Astrocyte (in vitro differentiated cells and primary cell): ENCODE measurements around the gene TAF15. TPM values are rescaled to one million over a fixed set of nuclear protein-coding genes. Genes with fewer than 3 reads are reported as not detected.
A peak's percentile ranks its signal among the peaks of the same experiment; 100 is the strongest.

ENCODE experiments used
- DNase-seq: peaks from one replicate; pipeline ENCODE4 v3.0.0-alpha.2; 2010; ENCODE audit warnings: low read depth
- FAIRE-seq: peaks from 2 replicates; lab custom pipeline; 2011; peaks lifted over from hg19 to GRCh38; lab: Jason Lieb, UNC
- H2AFZ ChIP-seq: 2 replicates; pipeline ENCODE4 v1.6.0; 2012; ENCODE audit warnings: low read depth, low read length, inconsistent platforms
- H3K27ac ChIP-seq: 2 replicates; pipeline ENCODE4 v1.5.1; 2011; ENCODE audit warnings: low read depth, low read length, inconsistent platforms
- H3K27me3 ChIP-seq: 2 replicates; pipeline ENCODE4 v1.6.0; 2011; ENCODE audit warnings: low read length, inconsistent platforms; ENCODE audit not compliant: insufficient read depth
- H3K36me3 ChIP-seq: 2 replicates; pipeline ENCODE4 v1.5.1; 2011; ENCODE audit warnings: low read length, inconsistent platforms; ENCODE audit not compliant: insufficient read depth
- H3K4me1 ChIP-seq: 2 replicates; pipeline ENCODE4 v1.5.1; 2011; ENCODE audit warnings: low read length, inconsistent platforms; ENCODE audit not compliant: insufficient read depth
- H3K4me2 ChIP-seq: 2 replicates; pipeline ENCODE4 v1.6.0; 2012; ENCODE audit warnings: low read length, inconsistent platforms
- H3K4me3 ChIP-seq: 2 replicates; pipeline ENCODE4 v1.5.1; 2011; ENCODE audit warnings: low read depth, mild to moderate bottlenecking, low read length, inconsistent platforms; ENCODE audit not compliant: insufficient read depth
- H3K79me2 ChIP-seq: 2 replicates; pipeline ENCODE4 v1.6.0; 2012; ENCODE audit warnings: mild to moderate bottlenecking, low read length, inconsistent platforms; ENCODE audit not compliant: insufficient read depth
- H3K9ac ChIP-seq: 2 replicates; pipeline ENCODE4 v1.6.0; 2012; ENCODE audit warnings: mild to moderate bottlenecking, low read length, inconsistent platforms
- H3K9me3 ChIP-seq: 2 replicates; pipeline ENCODE4 v1.5.1; 2012; ENCODE audit warnings: low read depth, mild to moderate bottlenecking, low read length, inconsistent platforms; ENCODE audit not compliant: insufficient read depth
- H4K20me1 ChIP-seq: 2 replicates; pipeline ENCODE4 v1.6.0; 2012; ENCODE audit warnings: low read length, inconsistent platforms; ENCODE audit not compliant: insufficient read depth
- H3K27ac Mint-ChIP-seq: one replicate; pipeline ENCODE4 v1.8.0; 2021; ENCODE audit warnings: mild to moderate bottlenecking, mixed read lengths; ENCODE audit not compliant: unreplicated experiment
- H3K27me3 Mint-ChIP-seq: one replicate; pipeline ENCODE4 v1.8.0; 2021; ENCODE audit warnings: low read depth, mixed read lengths; ENCODE audit not compliant: unreplicated experiment
- H3K36me3 Mint-ChIP-seq: one replicate; pipeline ENCODE4 v1.8.0; 2021; ENCODE audit warnings: low read depth, mixed read lengths; ENCODE audit not compliant: unreplicated experiment
- H3K4me1 Mint-ChIP-seq: one replicate; pipeline ENCODE4 v1.8.0; 2021; ENCODE audit warnings: low read depth, mixed read lengths; ENCODE audit not compliant: unreplicated experiment
- H3K4me3 Mint-ChIP-seq: one replicate; pipeline ENCODE4 v1.8.0; 2021; ENCODE audit warnings: mild to moderate bottlenecking, moderate library complexity, mixed read lengths; ENCODE audit not compliant: unreplicated experiment
- H3K9me3 Mint-ChIP-seq: one replicate; pipeline ENCODE4 v1.8.0; 2021; ENCODE audit warnings: mild to moderate bottlenecking, mixed read lengths; ENCODE audit not compliant: unreplicated experiment
- CTCF ChIP-seq: IDR thresholded peaks from 2 replicates; pipeline ENCODE4 v1.5.1; 2011; ENCODE audit warnings: low read depth, mild to moderate bottlenecking, inconsistent platforms, low read length, moderate library complexity; ENCODE audit not compliant: insufficient read depth
- EZH2 ChIP-seq: IDR thresholded peaks from 2 replicates; pipeline ENCODE4 v1.6.1; 2012; ENCODE audit warnings: mild to moderate bottlenecking, low read length, inconsistent platforms; ENCODE audit not compliant: insufficient read depth
- total RNA-seq: library from RNA; stranded (reverse); gene quantifications from 2 replicates; pipeline ENCODE4 v1.2.1, GENCODE V29; 2021

Gene TAF15
- total RNA-seq, 1 donor from 2014 or later = 156 TPM

- TF ChIP-seq EZH2 (no peak), CTCF (no peak)
- H3K9ac ChIP-seq = no peak overlapping the region
- Mint-ChIP-seq H3K4me3 (peak overlapping the region; percentile 85), H3K4me1 (peaks cover 15% of the 10 kb centered on the region), H3K9me3 (peaks cover 3% of the 10 kb centered on the region), H3K27ac (peak overlapping the region; percentile 89), H3K27me3 (peaks cover 17% of the 10 kb centered on the region), H3K36me3 (no peaks in the 10 kb centered on the region)
- no peaks in the 10 kb centered on the region for H3K79me2 ChIP-seq
- no peak for DNase-seq
- no peaks in the 10 kb centered on the region for H4K20me1 ChIP-seq
- H3K27me3 ChIP-seq = peaks cover 9% of the 10 kb centered on the region
- H2AFZ ChIP-seq = no peak overlapping the region
- FAIRE-seq = no peak
- peaks cover 8% of the 10 kb centered on the region for H3K4me1 ChIP-seq
- no peak overlapping the region for H3K4me2 ChIP-seq
- H3K9me3 ChIP-seq = no peaks in the 10 kb centered on the region
- H3K4me3 ChIP-seq = no peak overlapping the region
- no peaks in the 10 kb centered on the region for H3K36me3 ChIP-seq
- no peak overlapping the region for H3K27ac ChIP-seq
Measured at GRCh38 chr17:35765086-35765710, 44.1 kb upstream of the TAF15 start.

GRCh38 chr17:35765756-35766488 is 43.4 kb upstream of the TAF15 start:
- no peaks in the 10 kb centered on the region for H3K36me3 Mint-ChIP-seq
- no peaks in the 10 kb centered on the region for H4K20me1 ChIP-seq
- H2AFZ ChIP-seq = no peak overlapping the region
- H3K4me1 ChIP-seq = peaks cover 8% of the 10 kb centered on the region
- H3K4me2 ChIP-seq = no peak overlapping the region
- H3K36me3 ChIP-seq = no peaks in the 10 kb centered on the region
- no peaks in the 10 kb centered on the region for H3K9me3 ChIP-seq
- peaks cover 15% of the 10 kb centered on the region for H3K4me1 Mint-ChIP-seq
- peaks cover 3% of the 10 kb centered on the region for H3K9me3 Mint-ChIP-seq
- no peak overlapping the region for H3K27ac Mint-ChIP-seq
- no peak overlapping the region for H3K27ac ChIP-seq
- peaks cover 5% of the 10 kb centered on the region for H3K27me3 ChIP-seq
- H3K9ac ChIP-seq = no peak overlapping the region
- H3K27me3 Mint-ChIP-seq = peaks cover 20% of the 10 kb centered on the region
- no peak for DNase-seq
- no peaks in the 10 kb centered on the region for H3K79me2 ChIP-seq
- H3K4me3 ChIP-seq = no peak overlapping the region
- TF ChIP-seq EZH2 (no peak), CTCF (no peak)
- no peak for FAIRE-seq
- H3K4me3 Mint-ChIP-seq = no peak overlapping the region

- Histone ChIP-seq H3K27ac (no peak overlapping the region), H3K9ac (no peak overlapping the region), H3K9me3 (no peaks in the 10 kb centered on the region), H3K4me1 (peaks cover 8% of the 10 kb centered on the region), H4K20me1 (no peaks in the 10 kb centered on the region), H3K4me2 (no peak overlapping the region), H3K4me3 (no peak overlapping the region), H3K79me2 (no peaks in the 10 kb centered on the region), H3K36me3 (no peaks in the 10 kb centered on the region), H2AFZ (no peak overlapping the region), H3K27me3 (peaks cover 5% of the 10 kb centered on the region)
- Mint-ChIP-seq H3K4me1 (peaks cover 15% of the 10 kb centered on the region), H3K9me3 (peaks cover 2% of the 10 kb centered on the region), H3K27ac (no peak overlapping the region), H3K27me3 (peaks cover 20% of the 10 kb centered on the region), H3K36me3 (no peaks in the 10 kb centered on the region), H3K4me3 (no peak overlapping the region)
- TF ChIP-seq CTCF (no peak), EZH2 (no peak)
- FAIRE-seq (no peak), DNase-seq (no peak)
Measured at GRCh38 chr17:35766489-35766877, 42.8 kb upstream of the TAF15 start.
